D341Med (cell line): ENCODE measurements around the gene PPP2R3A.
"Not testable (repeated sequence)": the region's sequence is repeated elsewhere in the genome, so short reads cannot be mapped to it uniquely, and the experiment has no call there.

Experiments
- DNase-seq: peaks from one replicate; pipeline ENCODE4 v3.0.0; 2012; ENCODE audit warnings: low spot score

The PPP2R3A gene

DNA sequence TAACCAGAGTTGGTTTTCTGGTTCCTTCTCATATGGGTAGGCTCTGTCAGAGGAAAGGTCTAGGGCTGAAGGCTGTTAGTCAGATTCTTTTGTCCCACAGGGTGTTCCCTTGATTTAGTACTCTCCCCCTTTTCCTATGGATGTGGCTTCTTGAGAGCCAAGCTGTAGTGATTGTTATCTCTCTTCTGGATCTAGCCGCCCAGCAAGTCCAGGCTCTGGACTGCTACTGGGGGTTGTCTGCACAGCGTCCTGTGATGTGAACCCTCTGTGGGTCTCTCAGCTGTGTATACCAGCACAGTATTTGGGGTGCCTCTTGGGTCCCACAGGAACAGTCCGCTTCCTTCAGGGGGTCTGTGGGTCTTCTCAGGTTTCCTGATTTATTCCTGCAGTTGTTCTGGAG lies 70.8 kb downstream of the PPP2R3A start:
- DNase-seq, result no peak

GRCh38 chr3:136038668-136039067 lies 73.1 kb downstream of the PPP2R3A start:
- no peak for DNase-seq

GRCh38 chr3:136042608-136043221 lies 77.2 kb downstream of the PPP2R3A start:
- peak; percentile 56 for DNase-seq

DNA sequence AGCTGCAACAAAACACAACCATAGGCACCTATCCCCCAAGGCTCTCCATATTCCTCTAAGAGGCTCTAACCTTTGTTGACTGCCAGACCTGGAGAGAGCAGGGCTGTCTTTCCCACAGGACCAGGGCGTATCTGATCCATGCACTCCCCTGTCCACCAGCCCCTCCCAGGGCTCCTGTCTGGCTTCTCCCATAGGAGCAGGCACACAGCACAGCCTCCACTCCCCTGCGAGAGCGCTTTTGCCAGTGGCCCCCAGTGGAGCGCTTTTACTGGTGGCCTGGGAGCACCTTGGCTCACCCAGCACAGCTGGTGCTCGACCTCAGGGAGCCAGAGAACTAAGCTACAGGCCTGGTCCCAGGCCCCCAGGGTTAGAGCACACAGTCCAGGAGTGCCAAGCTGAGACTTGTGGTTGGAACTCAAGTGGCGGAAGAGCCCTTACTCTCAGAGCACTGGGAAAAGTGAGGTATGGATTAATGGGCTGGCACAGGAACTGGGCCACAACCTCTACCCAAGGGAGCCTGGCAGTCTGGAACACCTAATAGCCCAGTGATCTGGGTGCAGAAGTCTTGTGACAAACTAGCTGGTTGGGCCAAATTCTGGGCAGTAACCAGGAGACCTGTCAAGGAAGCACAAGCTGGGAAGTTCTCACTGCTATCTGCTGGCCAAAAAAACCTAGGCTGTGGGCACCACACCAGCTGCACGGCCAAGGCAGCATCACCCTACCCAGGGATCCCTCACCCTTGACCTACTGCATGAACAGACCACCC lies 79.6 kb downstream of the PPP2R3A start:
- DNase-seq, result no peak

DNA sequence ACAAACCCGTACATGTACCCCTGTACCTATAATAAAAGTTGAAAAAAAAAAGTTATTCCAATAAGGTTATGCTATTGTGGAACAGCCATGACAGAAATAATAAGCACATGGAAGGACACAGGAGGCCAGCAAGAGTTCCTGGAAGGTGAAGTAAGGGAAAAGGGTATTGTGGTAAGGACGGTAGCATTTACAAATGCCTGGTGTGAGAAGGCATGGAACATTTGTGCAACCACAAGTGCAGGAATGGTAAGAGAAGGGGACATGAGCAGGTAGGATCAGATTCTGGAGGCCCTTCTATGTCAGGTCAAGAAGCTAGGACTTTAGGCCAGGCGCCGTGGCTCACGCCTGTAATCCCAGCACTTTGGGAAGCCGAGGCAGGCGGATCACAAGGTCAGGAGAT lies 82.5 kb downstream of the PPP2R3A start:
- no peak for DNase-seq

DNA sequence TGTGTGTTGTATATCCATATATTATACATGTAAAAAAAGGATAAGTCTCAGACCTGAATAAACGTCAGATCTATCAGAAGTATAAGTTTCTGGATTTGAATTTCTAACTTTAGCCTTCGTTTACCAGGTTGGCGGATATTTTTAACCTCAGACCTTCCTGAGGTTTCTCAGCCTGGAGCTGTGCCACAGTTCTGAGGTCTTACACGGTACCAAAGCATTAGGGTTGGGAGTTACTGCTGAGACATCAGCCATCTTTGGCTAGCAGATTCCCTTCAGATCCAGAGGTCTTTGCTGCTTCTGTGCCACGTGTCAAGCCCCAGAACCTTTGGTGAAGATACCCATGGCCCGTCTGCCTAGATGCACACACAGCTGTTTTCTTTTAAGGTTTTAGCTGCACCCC lies 84.7 kb downstream of the PPP2R3A start:
- no peak for DNase-seq

DNA sequence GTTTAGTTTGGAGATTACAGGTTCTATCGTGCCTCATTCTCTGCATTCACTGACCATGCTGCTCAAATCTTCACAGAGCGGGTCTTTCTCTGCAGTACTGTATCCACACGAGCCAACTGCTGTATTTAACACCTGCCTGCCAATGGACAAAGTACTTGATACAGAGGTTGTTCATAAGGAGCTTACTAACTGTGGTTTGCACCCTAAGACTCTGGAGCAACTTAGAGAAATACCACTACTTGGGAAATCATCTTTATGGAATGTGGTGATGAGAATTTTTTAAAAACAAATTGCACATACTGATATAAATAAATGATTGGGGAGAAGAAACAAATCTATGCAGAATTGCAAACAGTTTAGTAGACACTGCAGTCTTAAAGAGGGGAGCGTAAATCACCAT lies 90.0 kb downstream of the PPP2R3A start:
- no peak for DNase-seq

- no peak for DNase-seq
Measured at GRCh38 chr3:136067211-136067610, 101.7 kb downstream of the PPP2R3A start.

DNA sequence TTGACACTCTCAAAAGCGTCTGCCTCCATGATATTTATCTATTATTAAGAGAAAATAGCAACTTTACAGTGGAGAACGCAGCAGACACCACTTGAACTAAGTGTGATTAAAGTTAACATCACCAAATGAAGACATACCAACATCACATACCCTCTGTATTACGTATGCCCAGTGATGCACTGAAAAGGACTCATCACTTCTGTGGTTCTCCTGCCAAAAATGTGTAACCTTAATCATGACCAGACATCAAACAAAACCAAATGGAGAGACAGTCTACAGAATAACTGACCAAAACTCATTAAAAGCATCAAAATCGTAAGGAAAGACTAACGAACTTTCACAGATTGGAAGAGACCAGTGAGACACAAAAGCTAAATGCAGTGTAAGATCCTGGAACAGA lies 103.2 kb downstream of the PPP2R3A start:
- DNase-seq, result no peak

DNA sequence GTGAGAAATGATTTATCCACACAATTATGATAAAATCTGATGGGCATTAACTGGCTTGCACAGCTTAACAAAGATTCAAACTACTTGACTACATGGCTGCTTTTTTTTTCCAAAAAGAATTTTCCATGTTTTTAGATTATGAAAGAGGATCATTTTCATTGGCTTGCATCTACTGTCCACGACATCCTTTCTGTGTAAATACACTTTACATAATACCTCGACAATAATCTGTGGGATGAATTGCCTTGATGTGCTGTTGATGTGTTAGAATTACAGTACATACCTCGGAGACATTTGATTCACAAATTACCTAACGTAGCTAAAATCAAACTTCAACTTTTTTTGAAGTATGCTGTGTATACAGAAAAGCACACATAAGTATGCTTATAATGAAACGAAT lies 104.4 kb downstream of the PPP2R3A start:
- no peak for DNase-seq

DNA sequence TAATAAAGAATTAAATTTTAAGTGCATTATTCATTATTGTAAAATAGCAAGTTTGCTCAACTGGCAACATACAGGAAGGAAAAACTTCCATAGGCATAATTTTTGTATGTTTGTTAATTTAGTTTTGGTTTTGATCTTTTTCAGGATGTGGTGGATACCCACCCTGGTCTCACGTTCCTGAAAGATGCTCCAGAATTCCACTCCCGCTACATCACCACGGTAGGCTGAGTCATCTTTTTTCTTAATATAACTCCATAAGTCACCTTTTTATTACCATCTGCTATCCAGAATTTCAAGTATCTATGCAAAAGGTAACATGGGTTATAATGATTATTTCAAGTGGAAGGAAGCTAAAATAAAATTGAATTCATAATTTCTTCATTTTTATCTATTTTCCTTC lies 104.8 kb downstream of the PPP2R3A start:
- DNase-seq, result no peak

DNA sequence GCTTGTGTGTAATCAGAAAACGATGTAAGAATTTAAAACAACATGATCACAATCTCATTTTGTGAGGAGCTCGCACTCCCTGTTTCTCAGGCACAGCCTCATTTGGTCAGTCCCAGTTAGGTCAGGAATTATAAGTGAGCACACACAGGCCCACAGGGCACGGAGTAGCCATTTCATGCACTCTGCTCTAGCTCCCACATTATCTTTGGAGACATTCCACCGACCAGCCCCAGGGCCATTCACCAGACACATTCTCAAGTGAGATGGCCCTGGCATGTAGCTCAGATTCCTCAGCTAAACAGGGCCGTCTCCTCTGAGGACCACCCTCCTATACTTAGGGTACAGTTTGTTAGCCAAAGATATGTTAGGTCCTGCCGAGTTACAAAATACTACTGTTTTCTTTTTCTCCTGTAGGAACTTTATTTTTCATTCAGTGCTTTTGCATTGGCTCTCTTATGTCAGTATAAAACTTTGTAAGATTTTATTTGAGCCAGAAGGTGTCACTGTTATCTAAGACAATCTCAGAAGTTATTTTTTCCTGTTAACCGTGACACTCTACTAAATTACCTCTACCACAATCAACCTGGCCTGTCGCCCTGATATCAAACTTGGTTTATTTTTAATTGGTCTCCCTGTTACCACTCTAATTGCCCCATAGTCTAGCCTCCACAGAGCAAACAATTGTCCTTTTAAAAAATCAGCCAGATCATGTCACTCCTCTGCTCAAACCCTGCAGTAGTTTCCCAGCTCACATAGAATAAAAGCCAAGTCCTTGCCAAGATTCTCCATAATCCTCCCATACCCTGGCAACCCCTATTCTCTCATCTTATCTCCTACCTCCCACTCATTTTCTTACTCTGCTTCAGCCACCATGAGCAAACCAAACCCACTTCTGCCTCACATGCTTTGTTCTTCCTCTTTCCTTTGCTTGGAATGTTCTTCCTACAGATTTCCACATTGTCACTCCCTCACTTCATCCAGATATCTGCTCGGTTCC lies 105.7 kb downstream of the PPP2R3A start:
- no peak for DNase-seq

DNA sequence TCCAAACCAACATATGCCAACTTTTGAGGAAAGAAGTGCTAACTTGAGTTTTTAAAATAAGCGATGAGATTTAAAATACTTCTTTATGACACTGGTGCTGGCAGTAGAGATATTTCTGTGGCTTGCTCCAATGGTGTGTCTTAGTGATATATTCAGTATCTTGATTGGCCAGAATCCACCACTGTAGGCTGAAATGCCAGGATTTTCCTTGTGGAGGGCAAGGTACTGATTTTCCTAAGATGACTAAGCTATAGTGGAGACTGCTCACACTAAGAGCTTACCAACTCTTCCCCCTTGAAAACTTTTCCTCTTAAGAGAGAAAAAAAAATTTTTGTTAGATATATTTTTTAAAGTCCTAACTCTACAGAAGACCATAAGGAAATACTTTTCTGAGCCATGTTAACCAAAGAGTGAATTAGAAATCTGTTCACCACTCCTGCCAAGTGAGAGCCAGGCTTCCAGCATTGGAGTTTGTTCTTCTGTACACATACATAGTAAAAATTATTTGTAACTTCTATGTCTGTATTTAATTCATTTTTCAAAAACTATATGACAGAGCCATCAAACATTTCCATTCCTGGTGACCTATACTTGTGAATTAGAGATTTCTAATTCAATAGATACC lies 109.1 kb downstream of the PPP2R3A start:
- DNase-seq, result no peak

GRCh38 chr3:136075218-136075808 lies 109.8 kb downstream of the PPP2R3A start:
- DNase-seq, result peak; percentile 59

DNA sequence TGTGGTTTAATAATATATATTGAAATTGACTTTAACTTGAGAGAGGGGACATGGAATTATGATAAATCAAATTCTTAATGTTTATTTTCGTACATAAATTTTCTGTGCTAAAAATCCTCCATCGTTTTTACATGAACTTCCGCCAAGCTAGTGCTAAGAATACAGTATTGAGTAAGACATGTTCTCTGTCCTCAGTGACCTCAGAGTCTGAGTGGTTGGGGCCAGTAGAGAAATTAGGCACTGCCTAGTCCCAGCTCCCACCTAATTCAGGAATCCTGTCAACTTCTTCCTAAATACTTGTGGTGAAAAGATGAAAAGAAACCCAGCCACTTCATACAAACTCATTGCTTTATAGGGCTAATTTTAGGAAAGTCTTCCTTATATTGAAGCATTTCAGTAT lies 110.3 kb downstream of the PPP2R3A start:
- DNase-seq, result no peak

DNA sequence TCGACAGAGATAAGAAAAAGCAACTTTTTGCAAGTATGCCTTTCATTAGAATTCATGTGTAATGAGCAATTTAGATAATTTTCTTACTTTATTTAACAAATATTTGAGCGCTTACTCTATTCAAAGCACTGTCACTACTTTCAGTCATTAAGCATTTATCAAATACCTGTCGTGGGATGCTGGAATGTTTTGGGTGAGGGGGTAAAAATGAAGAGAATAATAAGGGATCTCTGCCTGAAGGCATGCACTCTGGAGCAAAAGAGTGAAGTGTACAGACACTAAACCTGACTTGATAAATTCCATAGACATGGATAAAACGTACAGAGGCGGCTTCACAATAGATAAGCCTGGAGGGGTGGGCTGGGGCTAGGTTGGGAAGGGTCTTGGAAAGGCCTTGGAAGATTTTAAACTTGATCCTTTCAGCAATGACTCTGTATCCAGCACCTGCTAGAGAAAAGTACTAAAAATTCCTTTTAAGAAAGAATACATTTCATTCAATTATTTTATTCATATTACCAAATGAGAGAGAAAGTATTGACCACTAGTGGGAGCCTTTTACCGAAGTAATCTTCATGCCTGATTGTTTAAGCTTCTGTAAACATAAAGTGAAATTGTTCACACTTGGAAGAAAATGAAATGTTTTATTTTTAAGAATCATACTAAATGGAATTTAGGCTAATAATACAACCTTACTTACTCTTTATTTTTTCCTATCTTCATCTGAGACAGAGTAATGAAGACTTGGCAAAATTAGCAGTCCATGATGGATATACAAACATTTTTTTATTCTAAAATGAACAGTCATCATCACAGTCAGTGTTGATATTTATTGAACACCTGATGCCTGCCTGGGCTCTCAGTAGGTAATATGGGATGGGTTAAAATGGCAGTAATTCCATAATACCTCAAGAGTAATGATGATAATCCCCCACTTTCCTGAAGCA lies 113.2 kb downstream of the PPP2R3A start:
- DNase-seq, result no peak

GRCh38 chr3:136083641-136084382 lies 118.3 kb downstream of the PPP2R3A start:
- DNase-seq, result not testable (repeated sequence)

- DNase-seq, result not testable (repeated sequence)
Measured at GRCh38 chr3:136085067-136085466, 119.5 kb downstream of the PPP2R3A start.

DNA sequence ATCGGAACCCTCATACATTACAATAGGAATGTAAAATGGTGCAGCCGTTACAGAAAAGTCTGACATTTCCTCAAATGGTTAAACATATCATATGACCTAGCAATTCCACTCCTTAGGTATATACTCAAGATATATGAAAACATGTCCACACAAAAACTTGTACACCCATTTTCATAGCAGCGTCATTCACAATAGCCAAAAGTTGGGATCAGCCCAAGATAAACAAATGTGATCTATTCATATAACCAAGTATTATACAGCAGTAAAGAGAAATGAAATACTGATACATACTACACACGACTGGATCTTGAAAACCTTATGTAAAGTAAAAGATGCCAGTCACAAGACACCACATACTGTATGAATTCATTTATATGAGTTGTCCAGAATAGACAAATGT lies 128.2 kb downstream of the PPP2R3A start:
- no peak for DNase-seq

GRCh38 chr3:136105044-136105443 lies 139.5 kb downstream of the PPP2R3A start:
- no peak for DNase-seq
